OCI-LY3 (cell line): ENCODE measurements around the gene GRID1.

Source experiments
- EZH2phosphoT487 ChIP-seq: fragments of 200-600 bp; shearing (Covaris generic); IDR thresholded peaks from 2 replicates; pipeline ENCODE4 v1.6.1; 2018; ENCODE audit warnings: antibody characterized with exemption, mixed run types, low read depth
- TF ChIP-seq, protein P1 (sequence below): fragments of 200-600, 300-600 bp; sonication (generic); IDR thresholded peaks from 2 replicates; pipeline ENCODE4 v1.5.1; 2014; ENCODE audit warnings: antibody characterized with exemption, low read length, low read depth

DNA sequence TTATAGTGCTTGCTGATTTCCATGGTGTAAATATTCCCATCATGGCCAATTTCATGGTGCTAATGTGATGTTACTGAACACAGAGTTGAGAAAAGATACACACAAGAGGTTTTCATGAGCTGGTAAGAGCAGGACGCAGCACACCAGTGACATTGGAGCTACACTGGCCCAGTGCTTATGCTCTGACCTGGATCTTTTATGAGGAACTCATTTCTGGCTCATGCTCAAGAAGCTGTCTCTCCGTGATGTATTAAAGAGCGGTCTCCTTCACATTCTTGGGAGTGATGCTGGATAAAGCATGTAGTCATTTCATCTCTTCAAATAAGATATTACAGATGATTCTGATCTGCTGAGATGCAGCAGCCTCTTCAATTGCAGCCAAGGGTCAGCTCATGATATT is 785.2 kb downstream of the GRID1 start:
- TF ChIP-seq, protein P1, sequence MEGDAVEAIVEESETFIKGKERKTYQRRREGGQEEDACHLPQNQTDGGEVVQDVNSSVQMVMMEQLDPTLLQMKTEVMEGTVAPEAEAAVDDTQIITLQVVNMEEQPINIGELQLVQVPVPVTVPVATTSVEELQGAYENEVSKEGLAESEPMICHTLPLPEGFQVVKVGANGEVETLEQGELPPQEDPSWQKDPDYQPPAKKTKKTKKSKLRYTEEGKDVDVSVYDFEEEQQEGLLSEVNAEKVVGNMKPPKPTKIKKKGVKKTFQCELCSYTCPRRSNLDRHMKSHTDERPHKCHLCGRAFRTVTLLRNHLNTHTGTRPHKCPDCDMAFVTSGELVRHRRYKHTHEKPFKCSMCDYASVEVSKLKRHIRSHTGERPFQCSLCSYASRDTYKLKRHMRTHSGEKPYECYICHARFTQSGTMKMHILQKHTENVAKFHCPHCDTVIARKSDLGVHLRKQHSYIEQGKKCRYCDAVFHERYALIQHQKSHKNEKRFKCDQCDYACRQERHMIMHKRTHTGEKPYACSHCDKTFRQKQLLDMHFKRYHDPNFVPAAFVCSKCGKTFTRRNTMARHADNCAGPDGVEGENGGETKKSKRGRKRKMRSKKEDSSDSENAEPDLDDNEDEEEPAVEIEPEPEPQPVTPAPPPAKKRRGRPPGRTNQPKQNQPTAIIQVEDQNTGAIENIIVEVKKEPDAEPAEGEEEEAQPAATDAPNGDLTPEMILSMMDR = no peak
- no peak for TF ChIP-seq EZH2phosphoT487
